ENCODE measurements around the gene TNS3.
"Not testable (repeated sequence)": the region's sequence is repeated elsewhere in the genome, so short reads cannot be mapped to it uniquely, and the experiment has no call there.

The TNS3 gene

DNA sequence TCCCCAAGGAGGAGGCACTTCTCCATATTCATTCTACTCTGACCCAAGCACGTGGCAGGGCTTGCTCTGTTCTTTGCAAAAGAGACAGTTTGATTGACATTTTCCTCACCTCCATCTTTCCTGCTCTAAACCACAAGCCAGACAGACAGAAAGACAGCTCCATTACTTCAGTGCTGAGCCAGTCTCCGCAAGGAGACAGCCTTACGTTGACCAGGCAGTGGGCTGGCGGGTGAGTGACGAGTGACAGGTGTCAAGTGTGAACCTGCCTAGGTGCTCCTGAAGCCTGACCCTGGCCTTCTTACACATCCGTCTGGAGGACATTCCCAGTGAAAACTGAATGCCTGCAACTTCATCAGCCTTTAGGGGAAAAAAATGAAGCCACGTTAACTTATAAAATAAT, 314.6 kb downstream of the TNS3 start:
- no peak for DNase-seq

GRCh38 chr7:47266799-47267198, 315.1 kb downstream of the TNS3 start:
- no peak for DNase-seq

GRCh38 chr7:47266131-47266706, 315.7 kb downstream of the TNS3 start:
- DNase-seq, result peak; percentile 82

DNA sequence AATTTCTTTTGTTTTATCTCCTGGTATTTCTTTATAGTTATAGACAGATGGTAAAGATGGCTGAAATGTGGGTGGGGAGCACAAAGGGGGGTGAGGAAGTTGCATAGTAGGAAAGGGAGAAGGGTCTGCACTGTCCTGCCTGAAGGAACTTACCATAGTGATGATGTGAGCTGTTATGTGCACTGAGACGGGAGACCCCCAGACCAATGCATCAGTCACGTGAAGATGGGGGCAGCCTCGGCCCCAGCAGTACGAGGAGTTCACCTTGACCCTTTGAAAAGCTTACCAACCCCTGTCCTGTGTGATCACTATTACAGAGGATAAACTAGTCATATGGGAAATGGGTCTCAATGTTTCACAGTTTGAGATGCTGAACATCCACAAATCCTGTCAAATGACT, 316.3 kb downstream of the TNS3 start:
- DNase-seq, result no peak

DNA sequence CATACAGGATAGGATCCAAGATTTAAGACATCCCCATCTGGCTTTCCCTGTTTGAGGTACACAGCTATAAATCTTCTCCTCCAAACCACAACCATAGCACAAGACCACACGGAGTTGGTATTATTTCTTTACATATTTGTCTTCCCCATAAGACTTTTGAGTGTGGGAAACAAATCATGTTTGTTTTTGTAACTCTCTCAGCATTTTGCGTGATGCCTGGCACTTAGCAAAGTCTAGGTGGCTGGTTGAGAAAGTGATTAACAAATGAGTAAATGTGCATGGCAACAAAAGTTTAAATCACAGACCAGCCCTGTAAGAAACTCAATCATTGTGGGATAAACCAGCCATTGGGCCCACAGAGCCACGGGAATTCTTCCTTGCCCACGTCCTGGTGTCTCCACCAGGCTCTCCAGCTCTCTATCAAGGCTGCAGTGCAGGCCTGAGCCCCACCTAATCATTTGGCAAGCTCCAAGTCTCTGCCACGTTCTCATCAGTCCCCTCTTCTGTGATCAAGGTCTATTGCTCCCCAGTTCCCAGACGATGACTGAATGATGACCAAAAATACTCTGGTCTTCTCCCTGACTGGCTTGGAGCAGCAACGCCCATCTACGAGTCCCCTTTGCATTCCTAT, 317.8 kb downstream of the TNS3 start:
- DNase-seq, result no peak

DNA sequence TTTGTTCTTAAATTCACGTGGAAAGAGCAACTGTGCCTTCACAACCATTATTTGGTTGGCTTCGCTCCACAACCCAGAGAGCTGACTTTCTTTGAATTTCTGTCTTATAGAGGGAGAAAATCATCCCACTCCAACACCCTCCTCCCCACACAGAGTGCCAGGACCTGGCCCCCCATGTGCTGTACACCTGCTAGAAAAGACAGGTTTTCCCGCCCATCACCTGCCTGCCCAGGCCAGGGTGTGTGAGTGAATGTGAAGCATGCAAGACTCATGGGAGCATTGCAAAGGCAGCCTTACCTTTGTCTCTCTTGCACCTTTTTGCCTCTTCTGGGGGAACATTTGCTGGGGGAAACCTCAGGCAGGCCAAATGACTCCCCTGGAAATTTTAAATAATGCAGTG, 319.0 kb downstream of the TNS3 start:
- no peak for DNase-seq

DNA sequence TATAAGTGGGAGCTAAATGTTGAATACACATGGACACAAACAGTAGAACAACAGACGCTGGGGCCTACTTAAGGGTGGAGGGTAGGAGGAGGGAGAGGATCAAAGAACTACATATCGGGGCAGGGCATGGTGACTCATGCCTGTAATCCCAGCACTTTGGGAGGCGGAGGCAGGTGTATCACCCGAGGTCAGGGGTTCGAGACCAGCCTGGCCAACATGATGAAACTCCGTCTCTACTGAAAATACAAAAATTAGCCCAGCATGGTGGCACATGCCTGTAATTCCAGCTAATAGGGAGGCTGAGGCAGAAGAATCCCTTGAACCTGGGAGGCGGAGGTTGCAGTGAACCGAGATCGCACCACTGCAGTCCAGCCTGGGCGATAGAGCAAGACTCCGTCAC, 319.8 kb downstream of the TNS3 start:
- DNase-seq, result not testable (repeated sequence)

GRCh38 chr7:47260270-47260669, 321.6 kb downstream of the TNS3 start:
- DNase-seq, result no peak

GRCh38 chr7:47259682-47260081, 322.2 kb downstream of the TNS3 start:
- no peak for DNase-seq

DNA sequence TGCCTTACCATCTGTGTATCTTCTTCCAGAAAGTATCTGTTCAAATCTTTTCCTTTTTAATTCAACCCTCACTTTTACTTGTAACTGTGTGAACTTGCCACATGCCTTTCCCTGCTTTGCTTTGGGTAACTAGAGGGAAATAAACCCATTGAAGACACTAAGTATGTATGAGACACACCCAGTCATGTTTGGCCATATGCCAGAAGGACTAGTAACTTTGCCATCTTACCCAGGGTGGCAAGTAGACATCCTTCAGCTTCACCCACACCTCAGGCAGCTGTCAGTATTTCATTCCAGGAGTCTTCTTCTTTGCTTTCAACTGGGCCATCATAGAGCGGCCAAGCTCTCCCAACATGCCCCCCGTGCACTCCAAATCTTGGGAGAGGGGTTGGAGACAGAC, 323.1 kb downstream of the TNS3 start:
- no peak for DNase-seq

DNA sequence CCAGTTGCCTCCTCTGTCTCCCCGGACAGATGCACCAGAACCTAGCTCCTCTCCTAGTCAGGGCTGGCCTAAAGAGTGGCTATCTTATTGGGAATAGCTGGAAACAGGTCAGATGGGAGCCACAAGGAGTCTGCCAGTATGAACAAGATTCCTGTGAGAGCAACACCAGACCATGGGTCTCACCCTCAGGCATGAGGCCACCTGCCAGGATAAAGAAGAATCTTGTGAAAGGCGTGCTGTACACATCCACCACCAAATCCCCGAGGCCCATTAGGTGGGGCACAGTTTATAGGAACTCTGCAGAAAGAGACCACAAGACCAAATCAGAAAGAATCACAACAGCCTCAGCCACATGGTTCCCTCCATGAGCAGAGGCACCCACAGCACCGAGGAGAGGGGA, 325.9 kb downstream of the TNS3 start:
- DNase-seq, result no peak

DNA sequence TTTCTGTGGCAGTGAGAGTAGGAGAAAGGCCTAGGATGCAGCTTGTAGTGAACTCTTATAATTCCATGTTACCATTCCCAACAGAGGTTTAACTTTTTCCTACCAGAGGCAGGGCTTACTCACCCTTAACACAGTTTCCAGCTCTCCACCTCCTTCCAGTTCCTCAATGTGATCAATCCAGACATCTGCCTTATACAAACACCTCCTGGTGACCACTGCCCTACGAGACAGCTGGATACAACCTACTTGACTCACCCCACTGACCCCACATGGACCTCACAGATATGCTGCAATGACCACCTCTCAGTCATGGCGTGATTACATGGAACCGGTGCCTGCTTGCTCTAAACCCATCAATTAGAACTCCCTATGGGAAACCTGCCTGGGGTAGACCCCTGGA, 326.5 kb downstream of the TNS3 start:
- no peak for DNase-seq

DNA sequence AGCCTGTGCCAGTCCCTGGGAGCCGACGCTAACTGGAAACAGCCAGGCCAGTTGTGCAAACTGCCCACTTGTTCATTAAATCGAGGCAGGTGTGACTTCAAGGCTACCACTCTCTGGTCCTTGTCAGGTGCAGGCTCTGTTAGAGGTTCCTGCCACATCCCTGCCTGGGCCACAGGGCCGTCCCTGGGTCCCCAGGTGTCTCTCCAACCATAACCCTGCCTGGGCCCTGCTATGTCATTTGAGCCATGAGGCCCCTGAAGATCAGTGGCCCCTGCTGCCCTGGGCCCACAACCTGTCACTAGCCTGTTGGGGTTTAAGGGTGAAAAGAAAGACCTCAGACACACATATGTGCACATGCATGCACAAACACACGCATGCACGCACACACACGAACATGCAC, 326.9 kb downstream of the TNS3 start:
- no peak for DNase-seq

DNA sequence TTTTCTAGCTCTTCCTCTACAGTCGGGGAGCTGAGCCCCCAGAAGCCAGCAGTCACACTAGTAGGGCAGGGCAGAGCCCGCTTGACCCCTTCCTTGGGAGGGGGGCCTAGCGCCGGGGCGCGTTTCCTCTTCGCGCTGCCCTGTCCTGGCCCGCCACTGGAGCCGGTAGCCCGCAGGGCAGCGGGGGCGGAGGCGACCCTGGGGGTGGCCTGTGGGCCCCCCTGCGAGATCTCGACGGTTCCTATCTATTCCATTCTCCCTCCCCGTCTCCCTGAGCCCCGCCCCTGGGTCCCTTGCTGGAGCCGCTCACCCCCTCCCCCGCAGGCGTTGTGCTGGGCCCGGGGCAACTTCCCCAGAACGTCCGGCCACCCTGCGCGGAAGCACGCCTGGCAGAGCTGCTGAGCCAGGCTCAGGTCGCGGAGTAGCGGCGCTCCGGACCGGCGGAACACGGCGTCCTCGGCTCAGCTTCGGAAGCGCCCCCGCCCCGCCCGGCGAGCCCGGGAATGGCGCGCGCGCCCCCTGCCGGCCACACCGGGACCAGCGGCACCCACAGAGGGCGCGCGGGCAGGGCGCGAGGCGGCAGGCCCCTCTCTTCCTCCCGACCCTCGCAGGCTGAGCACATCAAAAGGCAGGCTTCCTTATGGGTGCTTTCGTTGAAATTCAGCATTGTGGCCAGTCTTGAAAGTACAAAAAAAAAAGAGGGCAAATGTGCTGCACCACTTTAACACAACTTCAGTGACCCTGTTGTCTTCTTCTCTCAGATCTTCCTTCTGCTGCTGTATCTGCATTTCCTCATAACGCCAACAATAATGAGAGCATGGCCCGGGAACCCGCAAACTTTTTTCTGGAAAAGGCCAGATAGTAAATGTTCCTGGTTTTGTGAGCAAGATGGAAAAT, 327.6 kb downstream of the TNS3 start:
- DNase-seq, result peak; percentile 85

DNA sequence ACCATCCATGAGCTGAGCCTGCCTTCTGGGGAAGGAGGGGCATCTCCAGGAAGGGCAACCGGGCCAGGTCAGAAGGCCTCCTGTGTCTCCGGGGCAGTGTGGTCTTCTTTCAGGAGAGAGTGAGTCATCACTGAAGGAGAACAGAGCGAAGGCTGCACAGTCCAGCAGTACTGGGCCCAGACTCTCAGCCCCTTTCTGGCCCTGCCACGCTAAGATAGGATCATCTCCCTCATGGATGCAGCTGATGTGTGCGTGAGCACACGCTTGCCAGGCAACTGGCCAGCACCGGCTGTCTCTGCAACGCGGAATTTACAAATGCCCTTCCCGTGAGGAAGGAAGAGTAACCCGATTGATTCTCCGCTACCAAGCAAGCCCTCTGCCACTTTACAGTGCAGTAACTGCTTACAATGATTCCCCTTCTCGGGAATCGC, 328.2 kb downstream of the TNS3 start:
- peak; percentile 56 for DNase-seq

DNA sequence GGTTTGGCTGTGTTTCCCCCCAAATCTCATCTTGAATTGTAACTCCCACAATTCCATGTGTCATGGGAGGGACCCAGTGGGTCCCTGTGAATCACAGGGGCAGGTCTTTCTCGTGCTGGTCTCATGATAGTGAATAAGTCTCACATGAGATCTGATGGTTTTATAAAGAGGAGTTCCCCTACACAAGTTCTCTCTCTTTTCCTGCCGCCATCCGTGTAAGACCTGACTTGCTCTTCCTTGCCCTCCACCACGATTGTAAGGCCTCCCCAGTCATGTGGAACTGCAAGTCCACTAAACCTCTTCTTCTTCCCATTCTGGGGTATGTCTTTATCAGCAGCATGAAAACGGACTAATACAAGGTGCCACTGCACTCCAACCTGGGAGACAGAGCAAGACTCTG, 329.2 kb downstream of the TNS3 start:
- no peak for DNase-seq

DNA sequence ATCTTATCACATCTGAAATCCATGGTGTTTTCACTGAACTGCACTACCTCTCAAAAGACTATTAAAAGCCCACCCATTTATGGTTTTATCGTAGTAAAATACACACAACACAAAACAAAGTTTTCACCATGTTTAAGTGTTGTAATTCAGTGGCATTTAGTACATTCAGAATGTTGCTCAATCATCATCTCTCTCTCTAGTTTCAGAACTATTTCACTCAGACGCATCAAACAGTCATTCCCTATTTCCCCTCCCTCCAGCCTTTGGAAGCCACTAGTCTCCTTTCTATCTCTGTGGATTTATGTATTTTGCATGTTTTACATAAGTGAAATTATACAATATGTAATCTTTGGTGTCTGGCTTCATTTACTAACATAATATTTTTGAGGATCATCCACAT, 332.6 kb downstream of the TNS3 start:
- no peak for DNase-seq

- DNase-seq, result no peak
Observed at GRCh38 chr7:47248797-47249196, 333.1 kb downstream of the TNS3 start.

DNA sequence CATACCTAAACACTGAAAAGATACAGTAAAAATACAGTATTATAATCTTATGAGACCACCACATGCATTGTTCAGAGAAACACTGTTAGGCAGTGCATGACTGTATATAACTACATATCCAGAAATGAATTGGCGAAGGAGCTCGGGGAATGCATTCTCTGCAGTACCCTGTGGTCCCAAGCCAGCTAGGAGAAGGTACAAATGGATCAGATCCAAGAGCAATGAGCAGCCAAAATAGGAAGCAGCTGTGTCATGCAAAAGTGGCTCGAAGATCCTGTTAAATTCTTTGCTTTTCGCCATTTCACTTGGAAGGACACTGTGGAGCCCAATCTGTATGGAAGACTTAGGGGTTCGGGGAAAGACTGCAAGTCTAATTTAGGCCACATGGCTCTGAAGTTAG, 334.8 kb downstream of the TNS3 start:
- DNase-seq, result no peak

- DNase-seq, result no peak
Observed at GRCh38 chr7:47244692-47245091, 337.2 kb downstream of the TNS3 start.

GRCh38 chr7:47241112-47242065, 340.5 kb downstream of the TNS3 start:
- DNase-seq, result no peak

- DNase-seq, result no peak
Observed at GRCh38 chr7:47239931-47240421, 341.9 kb downstream of the TNS3 start.

DNA sequence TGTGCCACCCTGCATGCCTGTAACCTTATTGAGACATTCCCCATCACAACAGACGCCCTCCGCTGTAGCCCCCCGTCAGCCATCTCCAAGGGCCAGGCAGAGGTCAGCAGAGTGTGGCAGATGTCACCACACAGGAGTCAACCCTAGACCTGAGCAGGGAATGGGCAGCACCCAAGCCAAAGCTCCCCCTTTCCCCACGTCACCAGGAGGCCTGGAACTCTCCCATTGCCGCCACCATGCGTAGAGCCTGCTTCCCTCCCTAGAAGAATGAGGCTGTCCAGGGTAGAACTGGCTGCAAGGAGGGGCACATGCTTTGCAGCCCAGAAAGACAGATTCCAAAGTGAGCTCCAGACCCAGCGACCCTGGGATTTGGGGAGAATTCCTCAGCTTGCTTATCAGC, 342.9 kb downstream of the TNS3 start:
- DNase-seq, result no peak

All from left hindlimb (tissue), 1 donor.